Stimulated activated naive CD4-positive, alpha-beta T cell treated with Interleukin-2 at 50 U/mL for 16 hours (primary cell): ENCODE measurements around the gene HES6.
"Not testable (repeated sequence)": the region's sequence is repeated elsewhere in the genome, so short reads cannot be mapped to it uniquely, and the experiment has no call there.

Experiments
- DNase-seq: peaks from one replicate; lab custom pipeline; 2025; lab: John Stamatoyannopoulos, UW

Gene HES6

DNA sequence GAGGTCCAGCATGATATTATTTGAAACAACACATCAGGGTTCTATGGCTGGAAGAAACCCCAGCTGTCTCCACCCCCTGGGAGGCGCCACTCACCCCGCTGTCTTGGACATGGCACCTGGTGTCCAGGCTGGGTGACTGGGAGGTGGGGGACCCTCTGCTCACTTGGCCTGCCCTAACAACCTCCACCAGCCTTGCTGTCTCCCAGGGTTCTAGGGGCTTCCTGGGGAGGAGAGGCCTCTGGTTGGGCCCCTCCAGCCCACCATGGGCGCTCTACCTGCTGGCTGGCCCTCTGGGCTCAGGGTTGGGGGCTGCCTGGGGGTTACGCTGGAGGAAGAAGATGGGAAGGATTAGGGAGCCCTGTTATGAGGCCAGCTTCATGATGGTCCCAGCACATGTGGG lies 32.3 kb upstream of the HES6 start:
- no peak for DNase-seq

DNA sequence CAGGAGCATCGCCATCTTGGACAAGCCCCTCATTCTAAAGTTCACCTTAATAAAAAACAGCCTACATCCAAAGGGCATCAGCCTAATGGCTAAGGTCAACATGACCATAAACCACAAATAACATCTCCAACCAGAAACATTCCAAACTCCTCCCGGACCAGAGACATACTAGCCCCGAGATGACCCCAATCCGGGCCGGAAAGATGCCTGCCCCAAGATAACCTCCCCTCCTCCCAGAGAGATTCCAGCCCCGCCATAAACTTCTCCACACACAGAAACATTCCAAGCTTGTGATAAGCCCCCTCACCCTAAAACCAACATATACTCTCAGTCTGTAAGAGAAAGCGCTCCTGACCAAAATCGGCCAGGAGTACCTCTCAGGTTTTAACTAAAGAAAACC lies 31.8 kb upstream of the HES6 start:
- not testable (repeated sequence) for DNase-seq

- no peak for DNase-seq
Observed at GRCh38 chr2:238271061-238271554, 31.3 kb upstream of the HES6 start.

GRCh38 chr2:238270606-238271005 lies 30.8 kb upstream of the HES6 start:
- DNase-seq: no peak

DNA sequence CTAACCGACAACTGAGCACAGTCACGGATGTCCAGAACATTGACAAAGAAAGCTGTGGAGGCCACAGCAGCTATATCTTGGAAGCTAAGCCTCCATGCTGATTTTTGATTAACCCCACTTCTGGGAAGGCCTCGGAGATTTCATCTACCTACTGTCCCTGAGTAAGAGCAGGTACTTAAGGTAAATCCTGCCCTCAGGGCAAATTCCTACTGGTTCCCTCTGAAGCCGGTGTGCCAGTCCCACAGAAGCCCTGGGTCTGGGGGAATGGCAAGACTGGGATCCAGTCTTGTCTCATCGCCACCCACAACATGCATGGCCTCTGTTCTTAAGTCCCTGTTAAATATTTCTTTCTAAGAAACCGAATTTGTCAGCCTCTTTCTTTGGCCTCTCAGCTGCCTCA lies 29.9 kb upstream of the HES6 start:
- DNase-seq: no peak

DNA sequence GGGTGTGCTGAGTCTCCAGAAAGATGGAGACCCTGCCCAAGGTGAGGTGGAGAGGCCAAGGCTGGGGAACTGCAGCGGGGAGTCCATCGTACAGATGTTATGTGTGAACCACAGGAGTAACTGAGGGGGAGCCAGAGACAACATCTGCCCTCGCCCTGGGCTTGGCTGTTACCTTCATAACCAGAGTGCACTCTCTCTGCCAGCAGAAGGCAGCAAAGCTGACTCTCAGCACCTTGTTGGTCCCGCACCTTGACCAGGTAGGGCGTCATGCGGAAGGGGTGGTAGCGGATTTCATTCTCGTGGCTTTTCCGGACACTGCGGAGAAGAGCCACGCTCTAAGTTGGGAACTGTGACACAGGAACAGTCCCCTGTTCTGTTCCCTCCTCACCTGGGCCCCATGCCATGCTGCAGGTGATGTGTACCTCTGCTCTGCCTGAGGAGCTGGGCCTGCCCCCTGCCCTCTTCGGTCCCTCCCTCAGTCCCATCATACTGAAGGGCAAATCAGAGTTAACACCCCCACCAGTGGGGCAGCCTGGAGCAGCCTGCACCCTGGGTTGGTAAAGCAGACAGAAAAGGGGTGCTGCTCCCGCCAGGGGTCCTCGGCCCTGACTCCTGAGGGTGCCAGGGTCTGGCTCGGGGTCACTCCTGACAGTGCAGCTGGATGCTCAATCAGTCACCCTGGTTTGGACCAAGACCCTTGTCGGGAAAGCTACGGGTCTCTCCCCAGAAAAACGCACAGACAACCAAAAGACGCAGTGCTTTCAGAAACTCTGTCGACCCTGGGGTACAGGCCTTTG lies 28.2 kb upstream of the HES6 start:
- DNase-seq: no peak

DNA sequence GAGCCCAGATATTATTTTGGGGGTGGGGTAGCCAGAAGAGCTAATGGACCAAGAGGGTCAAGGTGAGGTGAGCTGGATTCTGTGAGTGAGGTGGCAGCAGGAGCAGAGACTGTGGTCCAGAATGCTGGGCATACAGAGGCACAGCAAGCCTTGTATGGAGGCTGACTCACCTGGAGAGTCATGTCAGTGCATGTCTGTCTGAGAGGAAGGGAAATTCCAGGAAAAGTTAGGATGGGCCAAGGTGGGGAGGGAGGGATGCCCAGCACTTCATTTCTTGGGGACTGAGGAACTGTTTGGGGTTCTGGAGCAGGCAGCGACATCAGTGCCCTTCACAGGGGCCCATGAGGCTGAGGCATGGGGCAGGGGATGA lies 27.5 kb upstream of the HES6 start:
- no peak for DNase-seq

DNA sequence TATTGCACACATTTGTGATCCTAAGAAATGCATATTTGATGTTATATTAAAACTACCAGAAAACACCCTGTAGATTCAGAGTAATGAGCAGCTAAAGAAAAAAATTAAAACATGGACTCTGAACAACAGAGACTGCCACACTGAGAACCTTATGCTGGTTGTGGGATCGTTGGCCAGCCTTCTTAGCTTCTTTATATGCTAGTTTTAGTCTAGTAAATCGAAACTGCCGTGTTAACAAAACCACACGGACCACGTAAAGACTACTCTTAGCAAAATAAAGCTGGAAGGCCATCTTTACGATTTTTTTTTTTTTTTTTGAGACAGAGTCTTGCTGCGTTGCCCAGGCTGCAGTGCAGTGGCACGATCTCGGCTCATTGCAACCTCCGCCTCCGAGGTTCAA lies 25.8 kb upstream of the HES6 start:
- DNase-seq: no peak

GRCh38 chr2:238264072-238264460 lies 24.2 kb upstream of the HES6 start:
- DNase-seq: no peak

GRCh38 chr2:238263204-238264071 lies 23.6 kb upstream of the HES6 start:
- DNase-seq: peak; percentile 56

GRCh38 chr2:238262496-238263122 lies 22.8 kb upstream of the HES6 start:
- DNase-seq: no peak

DNA sequence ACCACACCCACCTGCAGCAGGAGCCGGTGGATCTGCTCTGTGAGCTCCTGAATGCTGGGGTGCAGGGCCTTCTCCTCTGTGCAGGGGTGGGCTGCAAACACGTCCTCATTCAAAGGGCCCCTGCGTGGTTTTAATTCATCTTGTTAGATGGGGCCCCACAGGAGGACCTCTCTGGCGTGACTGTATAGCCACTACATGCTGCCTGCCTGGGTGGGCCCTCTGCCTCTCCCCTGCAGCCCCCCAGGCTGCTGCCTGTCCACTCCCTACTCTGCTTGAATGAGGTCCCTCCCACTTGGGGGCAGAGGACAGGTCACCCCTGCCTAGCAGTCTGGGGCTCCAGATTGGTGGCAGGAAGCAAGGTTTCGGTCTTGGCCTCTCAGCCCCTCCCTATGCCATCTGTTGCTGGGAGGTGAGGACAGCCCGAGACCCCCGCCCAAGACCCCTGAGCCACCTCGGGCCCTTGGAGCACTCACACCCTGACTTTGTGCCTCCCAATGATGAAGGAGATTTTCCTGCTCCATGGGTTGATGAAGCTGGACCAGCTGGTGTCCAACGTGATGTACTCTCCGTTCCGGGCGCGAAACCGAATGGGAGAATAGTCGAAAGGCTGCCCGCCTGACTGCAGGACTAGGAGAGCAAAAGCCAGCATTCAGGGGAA lies 22.0 kb upstream of the HES6 start:
- DNase-seq: no peak

DNA sequence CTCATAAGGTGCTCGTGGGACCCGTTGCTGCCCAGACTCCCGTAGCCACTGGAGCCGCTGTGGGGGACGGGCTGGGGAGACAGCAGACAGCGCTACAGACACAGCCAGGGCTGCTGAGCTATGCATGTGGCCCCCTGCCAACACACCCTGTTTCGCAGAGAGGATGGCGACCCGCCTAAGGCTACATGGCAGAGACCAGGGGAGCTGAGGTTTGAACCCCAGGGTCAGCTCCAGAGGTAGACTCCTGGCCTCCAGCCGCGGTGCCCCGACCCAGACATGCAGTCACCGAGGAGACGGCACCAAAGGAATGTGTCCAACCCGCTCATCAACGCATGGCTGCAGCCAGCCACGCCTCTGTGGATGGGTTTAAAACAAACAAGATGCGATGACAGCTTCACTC lies 21.0 kb upstream of the HES6 start:
- no peak for DNase-seq

GRCh38 chr2:238259061-238260020 lies 19.5 kb upstream of the HES6 start:
- no peak for DNase-seq

GRCh38 chr2:238257786-238258700 lies 18.2 kb upstream of the HES6 start:
- DNase-seq: no peak

- peak; percentile 70 for DNase-seq
Observed at GRCh38 chr2:238256594-238257104, 16.8 kb upstream of the HES6 start.

DNA sequence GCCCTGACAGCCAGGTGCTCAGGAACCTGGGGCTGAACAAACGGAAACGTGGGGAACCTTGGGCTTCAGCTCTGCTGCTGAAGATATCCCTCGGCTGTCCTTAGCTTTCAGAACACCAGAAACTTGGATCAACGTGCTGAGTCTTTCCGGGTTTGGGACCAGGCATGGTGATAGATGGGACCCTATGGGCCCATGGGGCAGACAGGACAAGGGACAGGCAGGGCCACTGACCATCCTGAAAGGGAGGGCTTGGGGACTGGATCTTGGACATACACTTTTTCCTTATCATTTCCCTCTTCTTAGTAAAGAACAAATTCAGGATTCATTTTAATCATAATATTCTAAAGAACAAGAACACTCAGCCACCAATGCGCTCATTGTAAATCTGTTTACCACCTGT lies 16.3 kb upstream of the HES6 start:
- DNase-seq: no peak

- DNase-seq: no peak
Observed at GRCh38 chr2:238255636-238256035, 15.8 kb upstream of the HES6 start.

- no peak for DNase-seq
Observed at GRCh38 chr2:238255151-238255551, 15.3 kb upstream of the HES6 start.
